Stimulated activated naive CD8-positive, alpha-beta T cell treated with anti-CD3 and anti-CD28 coated beads, Interleukin-15, amount 100 ng/mL, for 72 hours (primary cell): Measurements from ENCODE around the gene ITIH3.

Source experiments
- ATAC-seq: fragments of 150-1000 bp; cut with Tn5 transposase; 2 replicates; pipeline ENCODE4 v1.10.0; 2021; ENCODE audit warnings: mild to moderate bottlenecking, moderate library complexity
- DNase-seq, 2 donors: peaks; one replicate each; pipeline ENCODE4 v3.0.0; 2021 to 2022
- H3K27ac Mint-ChIP-seq, 2 donors: one replicate each; pipeline ENCODE4 v1.8.0; 2022; ENCODE audit warnings: mild to moderate bottlenecking in 2 of 2, mixed read lengths in 2 of 2, moderate library complexity in 2 of 2
- H3K27me3 Mint-ChIP-seq: one replicate; pipeline ENCODE4 v1.8.0; 2022; ENCODE audit warnings: mixed read lengths
- H3K4me1 Mint-ChIP-seq: one replicate; pipeline ENCODE4 v1.8.0; 2022; ENCODE audit warnings: mild to moderate bottlenecking, mixed read lengths
- H3K4me3 Mint-ChIP-seq, 2 donors: one replicate each; pipeline ENCODE4 v1.8.0; 2022; ENCODE audit warnings: mild to moderate bottlenecking in 2 of 2, mixed read lengths in 2 of 2, moderate library complexity in 1 of 2
- H3K9me3 Mint-ChIP-seq, 2 donors: one replicate each; pipeline ENCODE4 v1.8.0; 2022; ENCODE audit warnings: mixed read lengths in 2 of 2

ITIH3 gene

GRCh38 chr3:52857864-52858263 is 63.3 kb downstream of the ITIH3 start:
- peaks cover 0 to 6% of the 10 kb centered on the region in 2 donors for H3K9me3 Mint-ChIP-seq
- H3K27me3 Mint-ChIP-seq: no peaks in the 10 kb centered on the region
- H3K27ac Mint-ChIP-seq: no peak overlapping the region
- DNase-seq (no peak), ATAC-seq (no peak)
- no peaks in the 10 kb centered on the region for H3K4me1 Mint-ChIP-seq
- H3K4me3 Mint-ChIP-seq: no peak overlapping the region
